Measurements from ENCODE around the gene ACTG1. TPM values are rescaled to one million over a fixed set of nuclear protein-coding genes. Genes with fewer than 3 reads are reported as not detected.

ACTG1 gene
- total RNA-seq, 1 donor from 2014 or later: 2,441 TPM

DNA sequence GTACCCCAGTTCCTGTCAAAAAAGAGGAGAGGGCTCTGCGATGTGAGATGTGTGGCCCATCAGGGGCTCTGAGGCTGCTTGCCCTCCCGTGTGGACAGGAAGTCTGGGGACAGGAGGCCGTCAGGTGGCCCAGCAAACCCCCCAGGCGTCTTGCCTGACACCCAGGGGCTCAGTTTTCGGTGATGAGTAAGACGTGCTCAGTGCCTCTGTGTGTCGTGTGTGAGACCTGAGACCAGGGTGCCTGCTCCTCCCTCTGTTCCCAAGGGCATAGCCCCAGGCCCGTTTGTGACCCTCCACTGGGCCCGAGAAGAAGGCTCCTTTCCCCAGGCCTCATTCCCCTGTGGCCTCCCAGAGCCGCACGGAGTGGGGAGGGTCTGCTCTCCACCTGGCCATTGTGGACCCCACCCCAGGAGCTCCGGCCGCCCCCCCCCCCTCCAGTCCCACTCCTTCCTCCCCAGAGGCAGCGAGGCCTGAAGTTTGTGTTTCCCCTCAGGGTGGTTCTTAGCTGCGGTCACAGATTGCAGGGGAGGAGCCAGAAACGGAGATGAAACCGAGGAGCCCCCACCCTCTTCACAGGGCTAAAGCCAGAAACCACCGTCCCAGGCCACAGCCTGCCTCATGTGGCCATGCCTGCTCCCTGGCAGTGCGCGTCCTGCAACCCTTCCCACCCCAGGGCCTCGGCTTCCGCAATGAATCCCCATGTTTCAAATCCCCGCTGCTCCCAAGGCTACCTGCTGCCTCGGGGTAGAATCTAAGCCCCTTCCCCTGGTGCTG, 4.9 kb upstream of the ACTG1 start:
- H3K36me3 ChIP-seq: no peaks in the 10 kb centered on the region
- H3K9me3 ChIP-seq: no peaks in the 10 kb centered on the region
- H3K27me3 ChIP-seq: no peaks in the 10 kb centered on the region
- intact Hi-C loops (cut with DNase I): no loop called here
- TF ChIP-seq POLR2AphosphoS5 (IDR thresholded peaks at IDR 0.05; ENCODE audit: insufficient read depth in 1 of 2, low read depth in 1 of 2): no peak
- no peak for TF ChIP-seq POLR2A (IDR thresholded peaks at IDR 0.05)
- TF ChIP-seq, protein P1, sequence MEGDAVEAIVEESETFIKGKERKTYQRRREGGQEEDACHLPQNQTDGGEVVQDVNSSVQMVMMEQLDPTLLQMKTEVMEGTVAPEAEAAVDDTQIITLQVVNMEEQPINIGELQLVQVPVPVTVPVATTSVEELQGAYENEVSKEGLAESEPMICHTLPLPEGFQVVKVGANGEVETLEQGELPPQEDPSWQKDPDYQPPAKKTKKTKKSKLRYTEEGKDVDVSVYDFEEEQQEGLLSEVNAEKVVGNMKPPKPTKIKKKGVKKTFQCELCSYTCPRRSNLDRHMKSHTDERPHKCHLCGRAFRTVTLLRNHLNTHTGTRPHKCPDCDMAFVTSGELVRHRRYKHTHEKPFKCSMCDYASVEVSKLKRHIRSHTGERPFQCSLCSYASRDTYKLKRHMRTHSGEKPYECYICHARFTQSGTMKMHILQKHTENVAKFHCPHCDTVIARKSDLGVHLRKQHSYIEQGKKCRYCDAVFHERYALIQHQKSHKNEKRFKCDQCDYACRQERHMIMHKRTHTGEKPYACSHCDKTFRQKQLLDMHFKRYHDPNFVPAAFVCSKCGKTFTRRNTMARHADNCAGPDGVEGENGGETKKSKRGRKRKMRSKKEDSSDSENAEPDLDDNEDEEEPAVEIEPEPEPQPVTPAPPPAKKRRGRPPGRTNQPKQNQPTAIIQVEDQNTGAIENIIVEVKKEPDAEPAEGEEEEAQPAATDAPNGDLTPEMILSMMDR (IDR thresholded peaks at IDR 0.05): no peak
- H3K4me3 ChIP-seq: peak overlapping the region; percentile 66 to 93
- peaks cover 50% of the 10 kb centered on the region for H3K4me1 ChIP-seq
- no peak for DNase-seq (ENCODE audit: extremely low spot score in 2 of 2)
- H3K27ac ChIP-seq: peak overlapping the region; percentile 51

GRCh38 chr17:81517009-81517338, 4.4 kb upstream of the ACTG1 start:
- intact Hi-C loops (cut with DNase I): no loop called here
- no peak for DNase-seq (ENCODE audit: extremely low spot score in 2 of 2)
- Histone ChIP-seq H3K27ac (peak overlapping the region; percentile 51), H3K27me3 (no peaks in the 10 kb centered on the region), H3K4me1 (peaks cover 50% of the 10 kb centered on the region), H3K4me3 (peak overlapping the region; percentile 10 to 93), H3K36me3 (peaks cover 0 to 3% of the 10 kb centered on the region in 2 donors), H3K9me3 (no peaks in the 10 kb centered on the region)
- TF ChIP-seq, protein P1 (IDR thresholded peaks at IDR 0.05): no peak
- TF ChIP-seq POLR2AphosphoS5 (IDR thresholded peaks at IDR 0.05; ENCODE audit: insufficient read depth in 1 of 2, low read depth in 1 of 2): no peak
- TF ChIP-seq POLR2A (IDR thresholded peaks at IDR 0.05): no peak

DNA sequence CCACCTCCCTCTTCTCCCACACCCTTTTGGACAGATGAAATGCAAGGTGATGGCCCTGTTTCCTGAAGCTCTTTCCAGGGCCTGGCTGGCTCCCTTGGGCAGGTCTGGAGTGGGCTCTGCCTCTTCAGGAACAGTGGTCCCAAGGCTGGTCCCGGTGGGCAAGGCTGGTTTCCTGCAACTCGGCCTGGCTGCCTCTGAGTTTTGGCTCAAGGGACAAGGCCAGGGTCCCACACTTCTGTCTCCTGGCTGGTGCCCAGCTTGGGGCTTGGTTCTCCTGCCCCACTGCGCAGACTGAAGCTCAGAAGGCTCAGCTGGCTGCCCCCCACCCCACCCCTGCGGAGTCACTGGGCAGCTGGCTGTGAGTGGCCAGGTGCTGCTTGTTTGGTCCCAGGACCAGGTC, 3.8 kb upstream of the ACTG1 start:
- Histone ChIP-seq H3K27me3 (no peaks in the 10 kb centered on the region), H3K9me3 (no peaks in the 10 kb centered on the region), H3K4me1 (peaks cover 53% of the 10 kb centered on the region), H3K27ac (peak overlapping the region; percentile 100), H3K4me3 (peak overlapping the region; percentile 93 to 99), H3K36me3 (peaks cover 1 to 9% of the 10 kb centered on the region in 2 donors)
- no peak for DNase-seq (ENCODE audit: extremely low spot score in 2 of 2)
- TF ChIP-seq, protein P1 (IDR thresholded peaks at IDR 0.05): no peak
- no peak for TF ChIP-seq POLR2A (IDR thresholded peaks at IDR 0.05)
- no peak for TF ChIP-seq POLR2AphosphoS5 (IDR thresholded peaks at IDR 0.05; ENCODE audit: insufficient read depth in 1 of 2, low read depth in 1 of 2)
- intact Hi-C loops (cut with DNase I): no loop called here

DNA sequence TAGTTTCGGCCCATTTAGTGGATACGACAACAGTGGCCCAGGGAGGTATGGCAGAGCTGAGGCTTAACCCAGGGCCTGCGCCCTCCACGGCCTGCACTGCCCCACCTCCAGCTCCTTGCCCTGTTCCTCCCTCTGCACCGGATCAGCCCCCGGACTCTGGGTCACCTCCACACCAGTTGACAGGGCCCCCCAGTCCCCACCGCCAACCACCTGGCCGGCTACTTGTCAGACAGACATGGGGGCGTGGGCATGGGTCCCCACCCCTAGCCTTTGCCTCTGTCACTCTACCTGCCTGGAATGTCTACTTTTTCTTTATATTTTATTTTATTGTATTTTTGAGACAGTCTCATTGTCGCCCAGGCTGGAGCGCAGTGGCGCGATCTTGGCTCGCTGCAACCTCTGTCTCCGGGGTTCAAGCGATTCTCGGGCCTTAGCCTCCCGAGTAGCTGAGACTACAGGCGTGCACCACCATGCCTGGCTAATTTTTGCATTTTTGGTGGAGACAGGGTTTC, 3.0 kb upstream of the ACTG1 start:
- intact Hi-C loops (cut with DNase I): no loop called here
- DNase-seq (ENCODE audit: extremely low spot score in 2 of 2): no peak

More for the DNA sequence above, 3.0 kb upstream of the ACTG1 start:
- TF ChIP-seq POLR2AphosphoS5 (IDR thresholded peaks at IDR 0.05; ENCODE audit: insufficient read depth in 1 of 2, low read depth in 1 of 2): no peak
- TF ChIP-seq, protein P1 (IDR thresholded peaks at IDR 0.05): no peak
- no peak for TF ChIP-seq POLR2A (IDR thresholded peaks at IDR 0.05)
- H3K9me3 ChIP-seq: no peaks in the 10 kb centered on the region
- H3K36me3 ChIP-seq: peaks cover 9 to 17% of the 10 kb centered on the region in 2 donors
- peak overlapping the region; percentile 93 to 99 for H3K4me3 ChIP-seq
- H3K27me3 ChIP-seq: no peaks in the 10 kb centered on the region
- H3K27ac ChIP-seq: peak overlapping the region; percentile 100
- H3K4me1 ChIP-seq: peaks cover 60% of the 10 kb centered on the region

Data from vagina (tissue), 2 donors.